Stimulated activated CD8-positive, alpha-beta memory T cell treated with anti-CD3 and anti-CD28 coated beads, Interleukin-2, amount 100 ng/mL, for 1 hour (primary cell): Measurements from ENCODE around the gene TMEM266.

Source experiments
- DNase-seq, 2 donors: peaks; one replicate each; pipeline ENCODE4 v3.0.0-alpha.2; 2020; ENCODE audit warnings: low read depth in 2 of 2

TMEM266 gene

GRCh38 chr15:76070192-76070591 lies 10.4 kb downstream of the TMEM266 start:
- DNase-seq, result no peak

DNA sequence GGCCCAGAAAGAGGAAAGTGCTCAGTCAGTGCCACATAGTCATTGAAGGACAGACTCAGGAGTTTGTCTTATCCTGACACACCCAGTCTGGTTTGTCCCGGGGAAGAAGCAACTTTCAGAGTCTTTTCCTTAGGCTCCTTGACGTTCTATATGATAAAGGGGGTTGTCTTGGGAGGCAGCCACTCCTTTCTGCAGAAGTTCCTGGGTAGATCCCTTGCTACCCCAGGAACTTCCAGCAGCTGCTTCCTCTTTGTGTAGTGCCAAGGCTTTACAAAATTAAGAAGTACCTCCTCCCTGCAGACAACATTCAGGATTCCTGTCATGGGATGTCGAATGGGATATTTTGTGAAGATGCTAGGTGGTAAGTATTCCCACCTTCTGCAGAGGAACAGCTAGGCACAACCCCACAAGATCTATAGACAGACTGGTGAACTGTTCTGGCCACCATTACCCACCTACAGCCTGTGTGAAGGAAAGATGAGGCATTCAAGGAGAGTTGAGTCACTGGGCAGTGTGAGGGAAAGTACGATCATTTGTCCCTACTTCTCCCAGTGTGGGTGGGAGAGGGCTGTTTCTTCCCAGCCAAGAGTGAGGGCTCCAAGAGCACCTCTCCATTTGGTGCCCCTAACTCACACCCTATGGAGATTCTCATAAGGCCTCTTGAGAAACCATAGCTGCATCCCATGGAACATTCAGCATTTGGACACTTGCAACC lies 11.3 kb downstream of the TMEM266 start:
- no peak for DNase-seq

GRCh38 chr15:76071806-76072205 lies 12.0 kb downstream of the TMEM266 start:
- no peak for DNase-seq

DNA sequence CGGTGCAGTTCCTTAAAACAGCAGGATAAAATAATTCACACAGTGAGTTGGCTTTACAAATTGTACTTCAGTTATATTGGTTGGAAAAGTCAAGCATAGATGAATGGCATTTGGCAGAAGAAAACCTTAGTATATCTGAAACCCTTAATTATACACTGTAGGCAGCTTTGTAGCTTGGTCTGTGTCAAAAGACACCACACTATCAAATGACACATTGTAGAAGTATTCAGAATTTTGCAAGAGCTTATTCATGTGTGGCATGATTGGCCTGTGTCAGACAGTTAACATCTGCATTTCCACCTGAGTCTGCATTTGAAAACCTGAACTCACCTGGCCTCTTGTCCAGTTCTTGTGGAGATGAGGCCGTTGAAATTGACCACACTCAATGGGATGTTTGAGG lies 13.8 kb downstream of the TMEM266 start:
- DNase-seq, result no peak

DNA sequence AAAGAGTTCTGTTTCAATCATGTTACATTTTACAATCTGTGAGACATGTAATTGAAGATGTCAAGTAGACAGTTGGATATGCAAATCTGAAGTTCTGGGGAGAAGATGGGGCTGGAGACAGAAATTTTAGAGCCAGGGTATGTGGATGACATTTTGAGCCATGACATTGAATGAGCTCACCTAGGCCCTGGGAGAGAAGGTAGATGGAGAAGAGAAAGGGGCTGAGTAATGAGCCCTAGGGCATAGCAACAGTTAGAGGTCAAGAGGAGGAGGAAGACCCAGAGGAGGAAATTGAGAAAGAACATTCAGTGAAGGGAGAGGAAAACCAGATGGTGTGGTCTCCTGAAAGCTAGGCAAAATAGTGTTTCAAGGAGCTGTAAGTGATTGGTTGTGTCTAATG lies 15.3 kb downstream of the TMEM266 start:
- no peak for DNase-seq

DNA sequence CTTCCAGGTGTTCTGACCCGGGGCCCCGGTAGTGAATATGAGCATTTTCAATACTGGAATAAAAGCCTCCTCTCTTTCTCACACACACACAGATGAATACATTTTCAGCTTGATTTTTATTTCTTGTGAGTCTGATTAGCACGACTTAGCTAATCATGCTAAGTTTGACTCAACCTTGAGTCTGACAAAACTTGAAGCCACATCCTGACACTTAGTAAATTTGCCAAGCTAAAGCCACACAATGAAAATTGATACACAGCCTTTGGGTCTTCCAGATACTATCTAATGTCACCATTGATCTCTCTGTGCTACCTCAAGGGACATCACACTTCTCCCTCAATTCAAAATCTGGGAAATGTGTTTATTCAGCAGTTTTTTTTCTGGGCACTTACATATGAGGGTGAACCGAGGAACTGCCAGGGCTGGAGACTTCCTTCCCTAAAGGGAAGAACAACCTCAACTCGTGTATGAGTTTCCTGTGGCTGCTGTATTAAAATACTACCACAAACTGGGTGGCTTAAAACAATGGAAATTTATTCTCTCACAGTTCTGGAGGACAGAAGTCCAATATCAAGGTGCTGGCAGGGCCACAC lies 18.6 kb downstream of the TMEM266 start:
- no peak for DNase-seq

DNA sequence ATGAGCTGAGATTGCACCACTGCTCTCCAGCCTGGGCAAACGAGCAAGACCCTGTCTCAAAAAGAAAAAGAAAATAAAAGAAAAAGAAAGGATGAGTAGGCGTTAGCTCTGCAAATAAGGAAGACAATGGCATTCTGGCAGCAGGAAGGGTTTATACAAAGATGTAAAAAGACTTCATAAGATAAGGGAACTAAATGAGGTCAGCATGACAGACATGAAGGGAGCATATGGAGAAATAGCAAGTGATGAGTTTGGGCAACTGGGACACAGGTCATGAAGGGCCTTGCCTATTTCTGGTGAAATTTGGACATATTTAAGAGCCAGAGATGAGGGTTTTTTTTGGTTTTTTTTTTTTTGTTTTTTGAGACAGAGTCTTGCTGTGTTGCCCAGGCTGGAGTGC lies 24.5 kb downstream of the TMEM266 start:
- DNase-seq, result no peak

- DNase-seq, result no peak
Observed at GRCh38 chr15:76098685-76099084, 38.9 kb downstream of the TMEM266 start.

DNA sequence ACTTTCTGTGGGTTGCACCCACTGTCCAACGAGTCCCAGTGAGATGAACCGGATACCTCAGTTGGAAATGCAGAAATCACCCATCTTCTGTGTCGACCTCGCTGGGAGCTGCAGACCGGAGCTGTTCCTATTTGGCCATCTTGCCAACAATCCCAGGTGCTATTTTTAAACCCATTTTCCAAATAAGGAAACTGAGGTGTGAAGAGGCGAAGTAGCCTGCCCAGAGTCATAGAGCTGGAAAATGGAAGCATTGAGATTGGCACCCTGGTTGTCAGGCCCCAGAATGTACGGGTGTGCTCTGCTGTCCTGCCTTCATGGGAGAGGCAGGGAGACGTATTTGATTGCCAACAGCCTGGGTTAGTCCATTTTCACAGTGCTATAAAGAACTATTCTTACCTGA lies 39.6 kb downstream of the TMEM266 start:
- no peak for DNase-seq

DNA sequence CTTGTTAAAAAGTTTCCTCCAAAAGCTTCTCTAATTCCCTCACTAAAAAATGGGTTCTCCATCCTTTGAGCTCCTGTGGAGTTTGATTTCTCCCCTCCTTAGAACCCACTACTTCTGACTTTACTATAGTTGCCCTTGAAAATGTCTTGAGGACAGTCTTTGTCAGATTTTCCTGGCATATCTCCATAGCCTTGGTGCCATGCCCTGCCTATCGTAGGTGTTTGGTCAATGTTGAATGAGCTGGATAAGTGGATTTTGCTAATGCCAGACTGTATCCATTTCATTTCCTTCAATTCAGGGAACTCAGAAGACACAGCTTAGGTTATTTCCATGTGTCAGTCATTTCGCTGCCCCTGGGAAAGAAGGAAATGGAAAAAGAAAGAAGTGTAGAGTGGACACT lies 40.6 kb downstream of the TMEM266 start:
- no peak for DNase-seq

DNA sequence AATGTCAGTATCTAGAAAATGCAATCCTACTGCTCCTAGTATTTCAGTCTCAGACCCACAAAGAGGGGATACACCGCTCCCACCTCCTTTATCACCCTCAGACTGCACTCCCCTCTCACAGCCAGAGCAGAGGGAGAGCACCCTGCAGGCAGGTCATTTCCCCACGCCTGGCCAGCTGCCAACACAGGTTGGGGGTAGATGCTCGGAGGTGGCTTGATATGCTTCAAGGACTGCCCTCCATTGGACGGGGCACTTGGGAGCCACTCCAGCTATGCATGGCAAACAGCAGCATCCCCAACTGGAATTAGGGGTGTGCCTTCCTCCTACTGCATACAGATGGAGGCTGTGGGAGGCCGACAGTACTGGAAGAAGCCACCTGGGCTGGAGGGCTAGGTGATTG lies 41.9 kb downstream of the TMEM266 start:
- no peak for DNase-seq

- no peak for DNase-seq
Observed at GRCh38 chr15:76105391-76105790, 45.6 kb downstream of the TMEM266 start.

- no peak for DNase-seq
Observed at GRCh38 chr15:76105911-76106310, 46.1 kb downstream of the TMEM266 start.

- DNase-seq, result no peak
Observed at GRCh38 chr15:76107169-76107568, 47.4 kb downstream of the TMEM266 start.

- DNase-seq, result no peak
Observed at GRCh38 chr15:76108021-76108723, 48.4 kb downstream of the TMEM266 start.

DNA sequence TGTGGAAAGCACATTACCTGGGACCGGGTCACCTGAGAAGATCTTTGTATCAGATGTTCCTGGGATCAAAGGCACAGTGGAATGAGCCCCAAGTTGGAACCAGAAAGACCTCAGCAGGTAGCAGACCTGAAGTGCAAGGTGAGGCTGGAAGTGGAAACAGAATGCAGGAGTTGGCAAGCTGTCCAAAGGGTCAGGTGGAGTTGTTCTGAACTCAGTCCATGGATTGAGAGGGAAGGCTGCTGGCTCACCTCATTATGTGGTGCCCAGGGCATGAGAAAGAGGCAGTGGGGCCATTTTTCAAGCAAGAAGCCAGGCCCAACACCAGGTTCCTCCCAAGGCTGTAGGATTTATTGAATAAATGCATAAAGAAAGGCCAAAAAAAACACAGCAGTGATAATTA lies 49.3 kb downstream of the TMEM266 start:
- DNase-seq, result no peak

GRCh38 chr15:76114561-76114960 lies 54.8 kb downstream of the TMEM266 start:
- no peak for DNase-seq

DNA sequence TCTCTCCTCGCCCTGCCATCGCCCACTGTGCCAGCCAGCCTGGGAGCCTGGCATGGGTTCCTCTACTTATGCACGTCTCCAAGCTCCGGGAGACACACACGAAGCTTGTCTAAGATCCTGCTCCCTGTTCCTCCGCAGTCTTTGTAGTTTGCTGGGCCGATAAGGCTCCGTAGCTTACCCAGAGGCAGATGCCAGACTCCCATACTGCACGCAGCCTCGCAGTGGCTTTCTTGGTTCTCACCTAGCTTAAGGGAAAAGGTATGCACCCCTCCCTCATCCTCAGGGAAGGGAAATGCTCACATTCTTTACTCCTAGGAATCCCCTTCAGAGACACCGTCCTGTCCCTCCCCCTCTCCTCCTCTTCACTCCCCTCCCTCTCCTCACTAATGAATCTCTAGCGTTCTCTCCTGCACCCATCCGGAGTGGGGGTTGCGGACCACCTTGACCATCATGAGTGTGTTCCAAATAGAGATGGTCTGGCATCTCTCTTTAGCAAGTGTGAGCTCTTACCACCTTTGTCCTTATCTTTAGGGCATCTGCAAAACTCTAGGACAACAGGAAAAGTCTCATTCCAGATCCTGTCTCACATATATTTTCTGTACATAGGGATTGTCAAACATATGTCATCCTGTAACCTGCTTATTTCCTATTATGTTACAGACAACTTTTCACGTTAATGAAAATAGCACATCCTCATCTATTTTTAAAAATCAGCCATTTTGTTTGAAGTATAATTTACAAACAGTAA lies 56.5 kb downstream of the TMEM266 start:
- DNase-seq, result no peak

- no peak for DNase-seq
Observed at GRCh38 chr15:76117181-76117580, 57.4 kb downstream of the TMEM266 start.

GRCh38 chr15:76118767-76119166 lies 59.0 kb downstream of the TMEM266 start:
- DNase-seq, result no peak

DNA sequence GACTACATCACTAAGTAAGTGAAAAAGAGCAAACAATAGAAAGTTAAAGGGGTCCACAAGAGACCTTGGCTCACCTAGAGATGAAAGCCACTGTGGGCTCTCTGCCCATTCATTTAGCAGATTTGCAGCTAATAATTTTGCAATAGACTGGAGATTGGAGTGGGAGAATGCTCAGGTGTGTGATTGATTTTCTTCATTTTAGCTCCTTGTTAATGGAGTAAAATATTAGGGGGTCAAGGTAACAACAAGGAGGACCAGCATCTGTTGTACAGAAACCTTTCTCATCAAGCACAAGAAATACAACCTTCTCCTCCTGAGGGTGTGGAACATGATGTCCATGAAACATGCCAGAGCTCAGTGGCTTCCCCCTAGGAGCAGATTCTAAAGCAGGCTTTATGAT lies 63.2 kb downstream of the TMEM266 start:
- DNase-seq, result no peak

GRCh38 chr15:76127169-76127568 lies 67.4 kb downstream of the TMEM266 start:
- no peak for DNase-seq

DNA sequence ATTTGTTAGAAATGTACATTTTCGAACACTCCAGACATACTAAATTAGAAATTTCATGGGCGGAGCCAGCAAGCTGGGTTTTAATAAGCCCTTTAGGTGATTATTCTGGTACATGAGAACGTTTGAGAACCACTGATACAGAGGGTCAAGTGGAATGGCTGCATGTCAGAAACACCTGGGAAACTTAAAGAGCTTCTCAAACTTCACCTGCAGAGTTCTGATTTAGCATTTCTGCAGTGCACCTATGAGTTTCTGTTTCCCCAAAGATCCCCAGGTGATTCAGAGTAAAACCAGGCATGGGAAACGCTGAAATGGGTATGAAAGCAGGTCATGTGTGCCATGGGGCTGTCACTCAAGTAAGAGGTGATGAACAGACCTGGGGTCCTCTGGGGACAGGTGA lies 68.1 kb downstream of the TMEM266 start:
- DNase-seq, result no peak
